ENCODE data around the gene EPHA4.
A peak's percentile ranks its signal among the peaks of the same experiment; 100 is the strongest.

Gene EPHA4

DNA sequence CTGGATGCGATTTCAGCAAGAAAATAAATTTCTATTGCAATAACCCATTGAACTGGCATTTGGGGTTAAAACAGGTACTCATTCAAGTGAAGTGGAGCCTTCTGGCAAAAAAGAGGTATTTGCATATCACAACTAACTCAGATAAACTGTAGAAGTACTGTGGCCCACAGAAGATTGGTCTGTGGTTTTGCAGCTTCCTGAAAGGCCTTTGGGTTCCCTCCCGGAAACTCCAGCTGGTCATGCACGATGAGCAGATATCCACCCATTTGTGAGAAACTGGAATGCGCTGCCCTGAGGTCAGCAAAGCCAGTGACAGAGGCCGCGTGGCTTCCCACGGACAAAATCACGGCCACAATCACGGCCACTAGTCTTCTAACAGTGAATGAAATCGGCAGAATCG lies 106.3 kb downstream of the EPHA4 start:
- DNase-seq, result no peak

DNA sequence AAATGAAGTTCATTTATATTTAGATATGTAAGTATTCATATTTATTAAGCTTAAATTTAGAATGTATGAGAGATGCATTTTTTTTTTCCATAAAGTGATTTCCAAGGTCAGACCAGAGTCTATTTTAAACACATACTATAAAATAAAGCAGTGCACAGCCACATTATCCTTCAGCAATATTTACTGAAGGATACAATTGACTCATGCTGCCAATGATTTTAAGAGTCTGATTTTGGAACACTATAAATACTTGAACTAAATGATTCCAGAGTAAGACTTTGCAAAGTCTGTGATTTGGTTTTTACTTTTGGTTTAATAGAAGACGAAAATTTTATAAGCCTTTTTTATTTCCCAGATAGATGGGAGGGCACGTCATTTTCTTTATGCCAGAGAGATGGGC lies 107.1 kb downstream of the EPHA4 start:
- DNase-seq, result no peak

- no peak for DNase-seq
Observed at GRCh38 chr2:221463241-221463896, 108.7 kb downstream of the EPHA4 start.

GRCh38 chr2:221461901-221462300 lies 110.2 kb downstream of the EPHA4 start:
- no peak for DNase-seq

- no peak for DNase-seq
Observed at GRCh38 chr2:221460136-221460535, 112.0 kb downstream of the EPHA4 start.

- DNase-seq, result no peak
Observed at GRCh38 chr2:221458578-221458977, 113.5 kb downstream of the EPHA4 start.

DNA sequence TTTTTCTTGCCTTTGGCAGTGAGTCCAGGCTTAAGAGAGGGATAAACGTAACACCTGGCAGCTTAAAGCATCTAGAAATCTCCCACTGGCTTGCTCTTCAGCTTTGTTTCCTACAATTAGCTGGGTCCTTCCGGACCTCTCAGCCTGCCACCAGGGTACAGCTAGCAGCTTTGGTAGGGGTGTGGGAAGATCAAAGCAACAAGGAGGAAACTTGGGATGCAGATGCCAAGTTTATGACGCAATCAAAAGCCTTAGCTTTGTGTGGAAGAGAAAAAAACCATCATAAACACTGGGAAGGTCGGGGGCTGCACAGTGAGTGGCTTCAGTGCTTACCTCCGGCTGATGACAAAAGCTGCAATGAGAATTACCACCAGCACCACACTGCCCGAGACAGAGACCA lies 116.9 kb downstream of the EPHA4 start:
- no peak for DNase-seq

DNA sequence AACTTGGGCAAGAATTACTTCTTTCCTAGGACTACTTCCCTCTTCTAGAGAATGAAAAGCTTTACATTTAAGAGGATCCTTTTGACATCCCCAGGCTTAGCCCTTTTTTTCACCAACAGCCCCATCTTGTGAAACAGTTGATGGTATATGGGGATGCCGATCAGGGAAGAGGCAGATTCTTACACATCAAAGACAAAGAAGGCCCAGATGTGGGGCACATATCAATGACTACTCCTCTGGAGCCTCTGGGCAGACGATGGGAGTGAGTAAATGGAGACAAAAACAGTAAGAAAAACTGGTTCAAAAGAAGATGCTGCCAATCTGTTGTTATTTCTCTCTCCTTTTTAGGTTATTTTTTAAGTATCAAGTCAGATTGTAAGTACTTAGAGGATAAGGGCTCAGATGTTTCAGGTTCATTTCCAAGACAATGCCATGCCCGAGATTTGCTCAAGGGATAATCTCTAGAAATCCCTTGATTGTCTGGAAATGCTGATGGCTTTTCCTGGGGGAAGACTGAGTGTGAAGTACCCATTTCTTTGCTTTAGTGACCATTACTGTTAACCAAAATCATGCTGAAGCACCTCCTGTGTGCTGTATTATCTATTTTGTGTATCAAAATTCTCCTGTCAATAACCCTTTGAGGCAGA lies 117.5 kb downstream of the EPHA4 start:
- no peak for DNase-seq

GRCh38 chr2:221451862-221452788 lies 120.0 kb downstream of the EPHA4 start:
- no peak for DNase-seq

GRCh38 chr2:221450280-221450679 lies 121.8 kb downstream of the EPHA4 start:
- no peak for DNase-seq

- DNase-seq, result no peak
Observed at GRCh38 chr2:221449406-221449805, 122.7 kb downstream of the EPHA4 start.

DNA sequence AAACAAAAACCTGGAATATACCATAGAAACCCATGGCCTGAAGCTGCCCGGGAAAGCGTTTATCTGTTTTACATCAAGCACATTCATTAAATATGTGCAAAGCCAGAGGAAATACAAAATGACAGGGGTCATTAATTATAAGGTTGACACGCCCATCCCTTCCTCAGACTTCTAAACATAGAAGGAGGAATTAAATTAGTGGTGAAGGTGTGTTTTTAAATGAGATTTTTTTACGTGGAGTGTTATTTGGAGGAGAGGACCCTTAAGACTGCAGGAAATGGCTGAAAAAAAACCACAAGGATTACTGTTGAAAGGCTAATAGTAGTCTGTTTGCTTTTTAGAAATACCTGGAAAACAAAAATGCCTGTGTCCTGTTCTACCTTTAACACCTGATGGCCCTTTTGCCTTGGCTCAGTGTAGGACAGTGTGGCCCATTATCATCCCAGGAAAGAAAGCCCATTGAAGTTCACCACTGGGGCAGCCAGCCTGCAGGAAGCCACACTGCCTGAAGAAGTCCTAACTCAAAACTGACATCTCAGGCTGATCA lies 123.2 kb downstream of the EPHA4 start:
- DNase-seq, result no peak

DNA sequence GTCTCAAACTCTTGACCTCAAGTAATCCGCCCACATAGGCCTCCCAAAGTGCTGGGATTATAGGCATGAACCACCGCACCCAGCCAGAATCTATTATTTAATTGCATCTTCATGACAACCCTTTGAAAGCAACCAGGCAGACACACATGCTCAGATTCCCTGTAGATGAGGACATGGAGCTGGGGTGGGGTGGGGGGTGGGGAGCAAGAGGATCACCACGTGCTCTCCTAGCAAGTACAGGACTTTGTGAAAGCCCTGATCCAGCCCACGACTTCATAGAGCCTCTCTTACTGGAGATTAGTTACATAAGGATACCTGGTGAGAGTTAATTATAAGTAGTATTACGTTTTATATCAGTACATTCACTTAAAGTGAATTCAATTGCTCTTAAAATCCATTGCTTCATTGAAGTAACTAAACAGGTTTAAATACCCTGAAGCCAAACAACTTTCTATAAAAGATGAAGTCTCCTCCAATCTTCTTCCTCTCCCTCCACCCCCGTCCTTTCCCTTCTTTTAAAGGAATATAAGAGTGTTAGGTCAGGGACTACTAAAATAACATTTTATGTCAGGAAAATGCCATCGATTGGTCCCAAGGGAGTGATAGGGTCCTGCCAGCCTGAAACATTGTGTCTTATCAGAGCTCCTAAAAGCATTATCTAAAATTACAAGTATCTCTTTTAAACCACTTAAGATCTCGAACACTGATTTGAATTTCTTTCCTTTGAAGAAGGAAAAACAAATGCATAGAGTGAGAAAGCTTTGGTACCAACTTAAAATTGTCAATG lies 123.9 kb downstream of the EPHA4 start:
- no peak for DNase-seq

- no peak for DNase-seq
Observed at GRCh38 chr2:221447310-221447709, 124.8 kb downstream of the EPHA4 start.

GRCh38 chr2:221446140-221446539 lies 126.0 kb downstream of the EPHA4 start:
- DNase-seq, result no peak

- DNase-seq, result no peak
Observed at GRCh38 chr2:221444106-221444505, 128.0 kb downstream of the EPHA4 start.

DNA sequence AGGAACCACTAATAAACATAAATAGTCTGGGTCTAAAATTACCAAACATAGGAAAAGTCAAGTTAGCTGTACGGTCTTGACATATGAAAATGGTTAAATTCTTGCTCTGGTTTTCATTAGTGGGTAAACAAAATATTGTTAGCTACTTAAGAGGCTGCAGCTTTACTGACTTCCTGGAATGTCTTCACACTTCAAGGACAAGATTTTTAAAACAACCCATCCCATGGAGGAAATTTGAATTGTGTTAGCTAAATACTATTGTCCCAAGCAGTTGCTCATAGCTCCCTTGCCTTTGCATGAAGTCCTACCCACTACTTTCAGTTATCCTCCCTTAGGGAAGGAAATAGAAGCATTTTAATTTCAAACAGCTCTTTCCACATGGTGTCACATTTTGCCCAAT lies 128.5 kb downstream of the EPHA4 start:
- DNase-seq, result no peak

- DNase-seq, result no peak
Observed at GRCh38 chr2:221442128-221442527, 130.0 kb downstream of the EPHA4 start.

- no peak for DNase-seq
Observed at GRCh38 chr2:221439761-221440479, 132.2 kb downstream of the EPHA4 start.

GRCh38 chr2:221437056-221437455 lies 135.0 kb downstream of the EPHA4 start:
- peak; percentile 16 for DNase-seq

- no peak for DNase-seq
Observed at GRCh38 chr2:221435171-221435570, 136.9 kb downstream of the EPHA4 start.

GRCh38 chr2:221434142-221434541 lies 138.0 kb downstream of the EPHA4 start:
- no peak for DNase-seq

Data from NCI-H2171 (cell line).